ENCODE data around the gene SLC8A1.

DNA sequence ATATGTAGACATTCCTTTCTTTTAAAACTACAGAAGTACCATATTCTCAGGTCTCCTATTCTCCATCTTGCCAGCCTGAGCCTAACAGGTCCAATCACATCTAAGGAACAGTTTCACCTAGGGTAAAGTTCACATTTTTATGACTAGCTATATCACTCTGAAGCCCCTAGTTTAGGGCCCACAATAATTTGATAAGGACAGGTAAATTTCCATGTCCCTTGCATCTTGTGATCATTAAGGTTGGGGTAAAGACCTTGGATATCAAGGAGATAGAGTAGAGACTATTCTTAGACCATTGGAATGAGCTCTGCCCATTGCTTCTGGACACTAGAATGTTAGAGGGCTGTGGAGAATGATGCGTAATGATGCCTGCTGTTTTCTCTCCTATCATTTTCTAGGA lies 185.7 kb downstream of the SLC8A1 start:
- TF ChIP-seq, protein P1, sequence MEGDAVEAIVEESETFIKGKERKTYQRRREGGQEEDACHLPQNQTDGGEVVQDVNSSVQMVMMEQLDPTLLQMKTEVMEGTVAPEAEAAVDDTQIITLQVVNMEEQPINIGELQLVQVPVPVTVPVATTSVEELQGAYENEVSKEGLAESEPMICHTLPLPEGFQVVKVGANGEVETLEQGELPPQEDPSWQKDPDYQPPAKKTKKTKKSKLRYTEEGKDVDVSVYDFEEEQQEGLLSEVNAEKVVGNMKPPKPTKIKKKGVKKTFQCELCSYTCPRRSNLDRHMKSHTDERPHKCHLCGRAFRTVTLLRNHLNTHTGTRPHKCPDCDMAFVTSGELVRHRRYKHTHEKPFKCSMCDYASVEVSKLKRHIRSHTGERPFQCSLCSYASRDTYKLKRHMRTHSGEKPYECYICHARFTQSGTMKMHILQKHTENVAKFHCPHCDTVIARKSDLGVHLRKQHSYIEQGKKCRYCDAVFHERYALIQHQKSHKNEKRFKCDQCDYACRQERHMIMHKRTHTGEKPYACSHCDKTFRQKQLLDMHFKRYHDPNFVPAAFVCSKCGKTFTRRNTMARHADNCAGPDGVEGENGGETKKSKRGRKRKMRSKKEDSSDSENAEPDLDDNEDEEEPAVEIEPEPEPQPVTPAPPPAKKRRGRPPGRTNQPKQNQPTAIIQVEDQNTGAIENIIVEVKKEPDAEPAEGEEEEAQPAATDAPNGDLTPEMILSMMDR (IDR thresholded peaks at IDR 0.05): no peak
- no peak for TF ChIP-seq EP300 (IDR thresholded peaks at IDR 0.05; ENCODE audit: low read depth)
- no peak for TF ChIP-seq POLR2AphosphoS5 (IDR thresholded peaks at IDR 0.05)
